ENCODE measurements around the gene MYO9A.

DNA sequence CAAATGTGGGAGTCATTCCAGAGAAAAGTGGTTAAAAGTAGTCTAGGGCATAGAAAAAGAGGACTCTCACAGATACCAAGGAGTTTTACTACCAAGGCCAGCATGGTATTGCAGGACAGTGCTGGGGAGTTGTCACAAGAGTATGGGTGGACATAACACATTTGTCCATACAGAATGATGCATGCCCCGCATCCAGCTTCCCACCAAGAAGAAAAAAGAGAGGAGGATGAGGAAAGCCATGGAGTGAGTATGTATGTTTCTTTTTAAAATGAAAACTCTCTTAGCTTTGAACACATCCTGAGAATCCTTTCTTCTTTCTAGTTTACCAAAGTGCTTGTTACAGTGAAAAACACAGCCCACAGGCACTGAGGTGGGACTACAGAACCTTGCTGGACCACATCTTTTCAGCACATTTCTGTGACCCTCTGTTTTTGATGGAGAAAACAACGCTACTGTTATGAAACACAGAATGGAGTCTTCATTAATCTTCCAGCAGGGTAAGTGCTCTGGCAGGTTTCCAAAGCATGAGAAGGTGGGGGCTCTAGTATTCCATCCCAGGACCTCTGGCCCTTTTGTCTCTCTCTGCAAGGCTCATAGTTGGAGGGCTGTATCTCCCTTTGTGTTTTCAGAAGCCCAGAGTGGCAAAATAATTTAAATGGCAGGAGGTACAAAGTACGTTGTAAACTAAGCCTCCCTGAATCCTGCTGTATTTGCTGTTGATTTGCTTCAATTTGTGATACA, 294.9 kb downstream of the MYO9A start:
- TF ChIP-seq CTCF (IDR thresholded peaks at IDR 0.05), result no peak
- TF ChIP-seq POLR2A (IDR thresholded peaks at IDR 0.05), result no peak
